A549 (cell line): Measurements from ENCODE around the gene SLC11A1.

Experiments used
- CTCF ChIP-seq: fragments of >200 bp; sonication (Bioruptor Twin); formaldehyde crosslinking; IDR thresholded peaks from 3 replicates; pipeline ENCODE4 v1.5.1; 2016
- MYC ChIP-seq: IDR thresholded peaks from 2 replicates; pipeline ENCODE4 v1.6.1; 2012; ENCODE audit warnings: mild to moderate bottlenecking, inconsistent platforms, low read length, improper control_type of control experiment, borderline replicate concordance

GRCh38 chr2:218432676-218433365 is 50.7 kb downstream of the SLC11A1 start:
- TF ChIP-seq MYC (no peak), CTCF (no peak)
